T-helper 17 cell (primary cell): Measurements from ENCODE around the gene GAPVD1. TPM values are rescaled to one million over a fixed set of nuclear protein-coding genes. Genes with fewer than 3 reads are reported as not detected.
"Not testable (repeated sequence)": the region's sequence is repeated elsewhere in the genome, so short reads cannot be mapped to it uniquely, and the experiment has no call there.

Experiments
- ATAC-seq: fragments of 150-1000 bp; cut with Tn5 transposase; 2 replicates; pipeline ENCODE4 v1.10.0; 2021; ENCODE audit warnings: mild to moderate bottlenecking, moderate library complexity
- DNase-seq, 3 donors: peaks; one replicate each; pipeline versions ENCODE4 v3.0.0 to v3.0.0-alpha.2; 2020 to 2021
- H3K9me3 ChIP-seq: one replicate; pipeline ENCODE4 v1.7.0; 2013; ENCODE audit warnings: low read length, mild to moderate bottlenecking; ENCODE audit not compliant: control insufficient read depth, poor library complexity, severe bottlenecking
- H3K27ac Mint-ChIP-seq: one replicate; pipeline ENCODE4 v1.8.0; 2022; ENCODE audit warnings: mild to moderate bottlenecking, moderate library complexity, mixed read lengths
- H3K27me3 Mint-ChIP-seq: one replicate; pipeline ENCODE4 v1.8.0; 2022; ENCODE audit warnings: mixed read lengths
- H3K36me3 Mint-ChIP-seq: one replicate; pipeline ENCODE4 v1.8.0; 2022; ENCODE audit warnings: low read depth, mixed read lengths
- H3K4me1 Mint-ChIP-seq: one replicate; pipeline ENCODE4 v1.8.0; 2022; ENCODE audit warnings: mild to moderate bottlenecking, mixed read lengths
- H3K4me3 Mint-ChIP-seq: one replicate; pipeline ENCODE4 v1.8.0; 2022; ENCODE audit warnings: mild to moderate bottlenecking, moderate library complexity, mixed read lengths
- total RNA-seq, 4 donors: library from RNA in 2 of 4; stranded (reverse) in 2 of 4; gene quantifications; one replicate each; pipeline ENCODE4 v1.2.3 and lab custom pipeline; 2022 to 2026

The GAPVD1 gene
- total RNA-seq, 2 donors from 2014 or later = 67.1 to 76.4 TPM

GRCh38 chr9:125397736-125398135 lies 136.1 kb downstream of the GAPVD1 start:
- H3K9me3 ChIP-seq = no peaks in the 10 kb centered on the region
- no peak for DNase-seq
- Mint-ChIP-seq H3K36me3 (no peaks in the 10 kb centered on the region), H3K4me3 (no peak overlapping the region), H3K4me1 (no peaks in the 10 kb centered on the region), H3K27me3 (no peaks in the 10 kb centered on the region), H3K27ac (no peak overlapping the region)
- no peak for ATAC-seq

- Mint-ChIP-seq H3K27me3 (no peaks in the 10 kb centered on the region), H3K36me3 (no peaks in the 10 kb centered on the region), H3K27ac (no peak overlapping the region), H3K4me1 (no peaks in the 10 kb centered on the region), H3K4me3 (no peak overlapping the region)
- DNase-seq (no peak), ATAC-seq (no peak)
- H3K9me3 ChIP-seq = no peaks in the 10 kb centered on the region
These were observed 136.6 kb downstream of the GAPVD1 start for GRCh38 chr9:125398243-125398642.

GRCh38 chr9:125399165-125399564 lies 137.5 kb downstream of the GAPVD1 start:
- Mint-ChIP-seq H3K27ac (no peak overlapping the region), H3K36me3 (no peaks in the 10 kb centered on the region), H3K27me3 (no peaks in the 10 kb centered on the region), H3K4me1 (no peaks in the 10 kb centered on the region), H3K4me3 (no peak overlapping the region)
- no peak for DNase-seq
- no peak for ATAC-seq
- H3K9me3 ChIP-seq = no peaks in the 10 kb centered on the region

- no peaks in the 10 kb centered on the region for H3K36me3 Mint-ChIP-seq
- no peaks in the 10 kb centered on the region for H3K4me1 Mint-ChIP-seq
- no peaks in the 10 kb centered on the region for H3K27me3 Mint-ChIP-seq
- no peak overlapping the region for H3K4me3 Mint-ChIP-seq
- H3K27ac Mint-ChIP-seq = no peak overlapping the region
- ATAC-seq = no peak
- no peak for DNase-seq
- no peaks in the 10 kb centered on the region for H3K9me3 ChIP-seq
These were observed 138.0 kb downstream of the GAPVD1 start for GRCh38 chr9:125399666-125400065.

- not testable (repeated sequence) for H3K27me3 Mint-ChIP-seq, ATAC-seq, H3K36me3 Mint-ChIP-seq, DNase-seq, H3K4me1 Mint-ChIP-seq, H3K4me3 Mint-ChIP-seq, H3K9me3 ChIP-seq, H3K27ac Mint-ChIP-seq
These were observed 138.6 kb downstream of the GAPVD1 start for GRCh38 chr9:125400232-125400631.

- no peaks in the 10 kb centered on the region for H3K9me3 ChIP-seq
- no peak overlapping the region for H3K4me3 Mint-ChIP-seq
- no peaks in the 10 kb centered on the region for H3K36me3 Mint-ChIP-seq
- H3K27me3 Mint-ChIP-seq = peaks cover 6% of the 10 kb centered on the region
- no peak overlapping the region for H3K27ac Mint-ChIP-seq
- H3K4me1 Mint-ChIP-seq = no peaks in the 10 kb centered on the region
- ATAC-seq (no peak), DNase-seq (no peak)
These were observed 139.4 kb downstream of the GAPVD1 start for GRCh38 chr9:125400725-125401716.

- Mint-ChIP-seq H3K4me1 (peaks cover 12% of the 10 kb centered on the region), H3K27ac (no peak overlapping the region), H3K4me3 (no peak overlapping the region), H3K36me3 (peaks cover 3% of the 10 kb centered on the region), H3K27me3 (peaks cover 33% of the 10 kb centered on the region)
- no peak for DNase-seq
- ATAC-seq = no peak
- H3K9me3 ChIP-seq = no peaks in the 10 kb centered on the region
These were observed 143.1 kb downstream of the GAPVD1 start for GRCh38 chr9:125404733-125405132.

- H3K9me3 ChIP-seq = no peaks in the 10 kb centered on the region
- DNase-seq (no peak), ATAC-seq (no peak)
- H3K27ac Mint-ChIP-seq = peak overlapping the region; percentile 47
- peaks cover 16% of the 10 kb centered on the region for H3K4me1 Mint-ChIP-seq
- peaks cover 40% of the 10 kb centered on the region for H3K27me3 Mint-ChIP-seq
- H3K36me3 Mint-ChIP-seq = peaks cover 7% of the 10 kb centered on the region
- no peak overlapping the region for H3K4me3 Mint-ChIP-seq
These were observed 144.5 kb downstream of the GAPVD1 start for GRCh38 chr9:125405938-125406809.

- Mint-ChIP-seq H3K27ac (no peak overlapping the region), H3K4me3 (peak overlapping the region; percentile 83), H3K36me3 (peaks cover 7% of the 10 kb centered on the region), H3K27me3 (peaks cover 45% of the 10 kb centered on the region), H3K4me1 (peaks cover 16% of the 10 kb centered on the region)
- ATAC-seq (no peak), DNase-seq (no peak)
- H3K9me3 ChIP-seq = no peaks in the 10 kb centered on the region
These were observed 145.1 kb downstream of the GAPVD1 start for GRCh38 chr9:125406810-125407087.

- ATAC-seq (peak; percentile 7), DNase-seq (no peak)
- H3K36me3 Mint-ChIP-seq = peaks cover 7% of the 10 kb centered on the region
- no peaks in the 10 kb centered on the region for H3K9me3 ChIP-seq
- peak overlapping the region; percentile 83 for H3K4me3 Mint-ChIP-seq
- H3K27ac Mint-ChIP-seq = no peak overlapping the region
- H3K4me1 Mint-ChIP-seq = peaks cover 16% of the 10 kb centered on the region
- H3K27me3 Mint-ChIP-seq = peaks cover 49% of the 10 kb centered on the region
These were observed 145.9 kb downstream of the GAPVD1 start for GRCh38 chr9:125407432-125407973.

GRCh38 chr9:125407974-125408900 lies 146.6 kb downstream of the GAPVD1 start:
- peak; percentile 77 for ATAC-seq
- no peak overlapping the region for H3K27ac Mint-ChIP-seq
- peaks cover 49% of the 10 kb centered on the region for H3K27me3 Mint-ChIP-seq
- H3K4me1 Mint-ChIP-seq = peaks cover 16% of the 10 kb centered on the region
- no peaks in the 10 kb centered on the region for H3K9me3 ChIP-seq
- H3K36me3 Mint-ChIP-seq = peaks cover 7% of the 10 kb centered on the region
- H3K4me3 Mint-ChIP-seq = peak overlapping the region; percentile 84
- DNase-seq = peak; percentile 52 to 75 (median 55)

- Mint-ChIP-seq H3K4me1 (peaks cover 16% of the 10 kb centered on the region), H3K27me3 (peaks cover 49% of the 10 kb centered on the region), H3K4me3 (peak overlapping the region; percentile 84), H3K36me3 (peaks cover 7% of the 10 kb centered on the region), H3K27ac (peak overlapping the region; percentile 11)
- no peak for ATAC-seq
- no peak for DNase-seq
- no peaks in the 10 kb centered on the region for H3K9me3 ChIP-seq
These were observed 147.6 kb downstream of the GAPVD1 start for GRCh38 chr9:125409217-125409636.
